Upper lobe of left lung (tissue), 4 donors: ENCODE data around the gene ACOXL.

Experiments used
- POLR2A ChIP-seq, 4 donors: fragments of 450-650 bp; IDR thresholded peaks; one replicate each; pipeline ENCODE4 v1.5.1; 2016 to 2017; ENCODE audit warnings: antibody characterized with exemption in 4 of 4, mild to moderate bottlenecking in 2 of 4
- POLR2AphosphoS5 ChIP-seq, 2 donors: sonication (generic); formaldehyde crosslinking; IDR thresholded peaks; one replicate each; pipeline ENCODE4 v1.5.1; 2017; ENCODE audit warnings: antibody characterized with exemption in 2 of 2
- TF ChIP-seq, protein P1 (sequence below), 6 experiments: fragments of 450-650 bp in 4 of 6; fragments of 200-600 bp in 2 of 6; sonication (generic) in 2 of 6; IDR thresholded peaks; one replicate each; pipeline ENCODE4 v1.5.1; 2016 to 2019; ENCODE audit warnings: antibody characterized with exemption in 6 of 6

- TF ChIP-seq POLR2A (IDR thresholded peaks at IDR 0.05) (no peak), POLR2AphosphoS5 (IDR thresholded peaks at IDR 0.05) (no peak)
- TF ChIP-seq, protein P1, sequence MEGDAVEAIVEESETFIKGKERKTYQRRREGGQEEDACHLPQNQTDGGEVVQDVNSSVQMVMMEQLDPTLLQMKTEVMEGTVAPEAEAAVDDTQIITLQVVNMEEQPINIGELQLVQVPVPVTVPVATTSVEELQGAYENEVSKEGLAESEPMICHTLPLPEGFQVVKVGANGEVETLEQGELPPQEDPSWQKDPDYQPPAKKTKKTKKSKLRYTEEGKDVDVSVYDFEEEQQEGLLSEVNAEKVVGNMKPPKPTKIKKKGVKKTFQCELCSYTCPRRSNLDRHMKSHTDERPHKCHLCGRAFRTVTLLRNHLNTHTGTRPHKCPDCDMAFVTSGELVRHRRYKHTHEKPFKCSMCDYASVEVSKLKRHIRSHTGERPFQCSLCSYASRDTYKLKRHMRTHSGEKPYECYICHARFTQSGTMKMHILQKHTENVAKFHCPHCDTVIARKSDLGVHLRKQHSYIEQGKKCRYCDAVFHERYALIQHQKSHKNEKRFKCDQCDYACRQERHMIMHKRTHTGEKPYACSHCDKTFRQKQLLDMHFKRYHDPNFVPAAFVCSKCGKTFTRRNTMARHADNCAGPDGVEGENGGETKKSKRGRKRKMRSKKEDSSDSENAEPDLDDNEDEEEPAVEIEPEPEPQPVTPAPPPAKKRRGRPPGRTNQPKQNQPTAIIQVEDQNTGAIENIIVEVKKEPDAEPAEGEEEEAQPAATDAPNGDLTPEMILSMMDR (IDR thresholded peaks at IDR 0.05), result no peak
Measured at GRCh38 chr2:110843496-110843895, 111.1 kb downstream of the ACOXL start.
